ENCODE results near the gene TNFAIP8L1. TPM values are rescaled to one million over a fixed set of nuclear protein-coding genes. Genes with fewer than 3 reads are reported as not detected.
A peak's percentile ranks its signal among the peaks of the same experiment; 100 is the strongest.

Gene TNFAIP8L1
- total RNA-seq, 1 donor from 2014 or later: 0.75 TPM

DNA sequence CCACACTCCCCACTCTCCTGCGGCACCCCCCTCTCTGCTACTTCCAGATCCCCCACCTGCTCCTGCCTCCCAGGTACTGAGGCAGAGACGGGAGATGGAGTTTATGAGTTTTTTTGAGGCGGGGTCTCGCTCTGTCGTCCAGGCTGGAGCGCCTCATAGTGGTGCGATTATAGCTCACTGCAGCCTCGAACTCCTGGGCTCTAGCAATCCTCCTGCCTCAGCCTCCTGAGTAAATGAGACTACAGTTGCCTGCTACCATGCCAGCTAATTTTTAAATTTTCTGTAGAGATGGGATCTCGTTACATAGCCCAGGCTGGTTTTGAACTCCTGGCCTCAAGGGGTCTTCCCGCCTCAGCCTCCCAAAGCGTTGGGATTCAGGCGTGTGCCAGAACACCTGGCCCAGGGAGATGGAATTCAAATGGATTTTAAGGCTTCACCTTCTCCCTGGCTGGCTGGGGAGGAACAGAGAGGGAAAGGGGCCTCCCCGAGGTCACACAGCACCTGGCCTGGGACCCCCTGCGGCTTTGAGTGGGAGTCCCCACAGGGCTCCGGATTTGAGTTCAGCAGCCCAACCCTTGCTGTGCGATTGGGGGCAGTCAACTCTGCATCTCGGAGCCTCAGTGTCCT is 19.5 kb upstream of the TNFAIP8L1 start:
- peaks cover 36% of the 10 kb centered on the region for H3K27me3 ChIP-seq (ENCODE audit: control insufficient read depth, insufficient read depth, low read length)
- no peak overlapping the region for H3K4me3 ChIP-seq (ENCODE audit: low read depth, low read length)
- no peaks in the 10 kb centered on the region for H3K36me3 ChIP-seq (ENCODE audit: control insufficient read depth, insufficient read depth, low read length)
- DNase-seq (ENCODE audit: low read depth): no peak
- TF ChIP-seq, protein P1, sequence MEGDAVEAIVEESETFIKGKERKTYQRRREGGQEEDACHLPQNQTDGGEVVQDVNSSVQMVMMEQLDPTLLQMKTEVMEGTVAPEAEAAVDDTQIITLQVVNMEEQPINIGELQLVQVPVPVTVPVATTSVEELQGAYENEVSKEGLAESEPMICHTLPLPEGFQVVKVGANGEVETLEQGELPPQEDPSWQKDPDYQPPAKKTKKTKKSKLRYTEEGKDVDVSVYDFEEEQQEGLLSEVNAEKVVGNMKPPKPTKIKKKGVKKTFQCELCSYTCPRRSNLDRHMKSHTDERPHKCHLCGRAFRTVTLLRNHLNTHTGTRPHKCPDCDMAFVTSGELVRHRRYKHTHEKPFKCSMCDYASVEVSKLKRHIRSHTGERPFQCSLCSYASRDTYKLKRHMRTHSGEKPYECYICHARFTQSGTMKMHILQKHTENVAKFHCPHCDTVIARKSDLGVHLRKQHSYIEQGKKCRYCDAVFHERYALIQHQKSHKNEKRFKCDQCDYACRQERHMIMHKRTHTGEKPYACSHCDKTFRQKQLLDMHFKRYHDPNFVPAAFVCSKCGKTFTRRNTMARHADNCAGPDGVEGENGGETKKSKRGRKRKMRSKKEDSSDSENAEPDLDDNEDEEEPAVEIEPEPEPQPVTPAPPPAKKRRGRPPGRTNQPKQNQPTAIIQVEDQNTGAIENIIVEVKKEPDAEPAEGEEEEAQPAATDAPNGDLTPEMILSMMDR (IDR thresholded peaks at IDR 0.05; ENCODE audit: insufficient read depth, low read length, poor library complexity, severe bottlenecking): no peak

GRCh38 chr19:4620675-4621074 is 18.6 kb upstream of the TNFAIP8L1 start:
- no peaks in the 10 kb centered on the region for H3K36me3 ChIP-seq (ENCODE audit: control insufficient read depth, insufficient read depth, low read length)
- no peak overlapping the region for H3K4me3 ChIP-seq (ENCODE audit: low read depth, low read length)
- no peak for DNase-seq (ENCODE audit: low read depth)
- TF ChIP-seq, protein P1 (IDR thresholded peaks at IDR 0.05; ENCODE audit: insufficient read depth, low read length, poor library complexity, severe bottlenecking): no peak
- H3K27me3 ChIP-seq (ENCODE audit: control insufficient read depth, insufficient read depth, low read length): peaks cover 36% of the 10 kb centered on the region

GRCh38 chr19:4622695-4623421 is 16.5 kb upstream of the TNFAIP8L1 start:
- Histone ChIP-seq H3K27me3 (ENCODE audit: control insufficient read depth, insufficient read depth, low read length) (peaks cover 29% of the 10 kb centered on the region), H3K36me3 (ENCODE audit: control insufficient read depth, insufficient read depth, low read length) (no peaks in the 10 kb centered on the region), H3K4me3 (ENCODE audit: low read depth, low read length) (no peak overlapping the region)
- TF ChIP-seq, protein P1 (IDR thresholded peaks at IDR 0.05; ENCODE audit: insufficient read depth, low read length, poor library complexity, severe bottlenecking): no peak
- DNase-seq (ENCODE audit: low read depth): no peak

DNA sequence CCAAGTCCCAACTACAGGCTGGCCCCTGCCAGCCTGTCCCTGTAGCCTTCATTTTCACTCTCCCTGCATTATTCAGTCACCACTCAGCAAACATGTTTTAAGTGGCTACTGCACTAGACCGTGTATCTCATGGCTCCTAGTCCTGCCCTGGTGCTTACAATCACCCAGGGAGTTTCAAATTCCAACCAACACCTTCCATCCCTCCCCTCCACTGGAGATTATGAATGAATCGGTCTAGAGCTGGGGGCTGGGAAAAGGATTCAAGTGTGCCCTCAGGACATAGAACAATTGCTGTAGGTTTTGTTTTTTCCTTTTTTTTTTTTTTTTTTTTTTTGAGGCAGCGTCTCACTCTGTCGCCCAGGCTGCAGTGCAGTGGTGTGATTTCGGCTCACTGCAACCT is 15.0 kb upstream of the TNFAIP8L1 start:
- Histone ChIP-seq H3K36me3 (ENCODE audit: control insufficient read depth, insufficient read depth, low read length) (no peaks in the 10 kb centered on the region), H3K27me3 (ENCODE audit: control insufficient read depth, insufficient read depth, low read length) (peaks cover 19% of the 10 kb centered on the region), H3K4me3 (ENCODE audit: low read depth, low read length) (no peak overlapping the region)
- no peak for DNase-seq (ENCODE audit: low read depth)
- TF ChIP-seq, protein P1 (IDR thresholded peaks at IDR 0.05; ENCODE audit: insufficient read depth, low read length, poor library complexity, severe bottlenecking): no peak

- no peak overlapping the region for H3K4me3 ChIP-seq (ENCODE audit: low read depth, low read length)
- H3K36me3 ChIP-seq (ENCODE audit: control insufficient read depth, insufficient read depth, low read length): no peaks in the 10 kb centered on the region
- no peak for DNase-seq (ENCODE audit: low read depth)
- TF ChIP-seq, protein P1 (IDR thresholded peaks at IDR 0.05; ENCODE audit: insufficient read depth, low read length, poor library complexity, severe bottlenecking): peak; percentile 49
- peaks cover 14% of the 10 kb centered on the region for H3K27me3 ChIP-seq (ENCODE audit: control insufficient read depth, insufficient read depth, low read length)
These were observed 14.5 kb upstream of the TNFAIP8L1 start for GRCh38 chr19:4624733-4625362.
